NB4 (cell line): ENCODE data around the gene ZDHHC22.

Experiments
- DNase-seq: peaks from one replicate; pipeline ENCODE4 v3.0.0; 2010; ENCODE audit warnings: low read depth
- H3K4me3 ChIP-seq: one replicate; pipeline ENCODE4 v1.5.1; 2011; ENCODE audit warnings: mild to moderate bottlenecking, low read depth, low read length, moderate library complexity
- MAX ChIP-seq: IDR thresholded peaks from 2 replicates; pipeline ENCODE4 v1.6.1; 2011; ENCODE audit warnings: low read depth, low read length
- MYC ChIP-seq: IDR thresholded peaks from 2 replicates; pipeline ENCODE4 v1.6.1; 2011; ENCODE audit warnings: low read depth, low read length
- POLR2A ChIP-seq: IDR thresholded peaks from 2 replicates; pipeline ENCODE4 v1.6.1; 2011; ENCODE audit warnings: mild to moderate bottlenecking; ENCODE audit not compliant: insufficient read length; ENCODE audit errors: extremely low read depth
- TF ChIP-seq, protein P1 (sequence below): IDR thresholded peaks from one replicate; pipeline ENCODE4 v1.5.1; 2012; ENCODE audit warnings: low read depth, low read length

Gene ZDHHC22

GRCh38 chr14:77100961-77101360, 40.6 kb downstream of the ZDHHC22 start:
- TF ChIP-seq POLR2A, result no peak
- no peak for TF ChIP-seq MYC
- TF ChIP-seq, protein P1, sequence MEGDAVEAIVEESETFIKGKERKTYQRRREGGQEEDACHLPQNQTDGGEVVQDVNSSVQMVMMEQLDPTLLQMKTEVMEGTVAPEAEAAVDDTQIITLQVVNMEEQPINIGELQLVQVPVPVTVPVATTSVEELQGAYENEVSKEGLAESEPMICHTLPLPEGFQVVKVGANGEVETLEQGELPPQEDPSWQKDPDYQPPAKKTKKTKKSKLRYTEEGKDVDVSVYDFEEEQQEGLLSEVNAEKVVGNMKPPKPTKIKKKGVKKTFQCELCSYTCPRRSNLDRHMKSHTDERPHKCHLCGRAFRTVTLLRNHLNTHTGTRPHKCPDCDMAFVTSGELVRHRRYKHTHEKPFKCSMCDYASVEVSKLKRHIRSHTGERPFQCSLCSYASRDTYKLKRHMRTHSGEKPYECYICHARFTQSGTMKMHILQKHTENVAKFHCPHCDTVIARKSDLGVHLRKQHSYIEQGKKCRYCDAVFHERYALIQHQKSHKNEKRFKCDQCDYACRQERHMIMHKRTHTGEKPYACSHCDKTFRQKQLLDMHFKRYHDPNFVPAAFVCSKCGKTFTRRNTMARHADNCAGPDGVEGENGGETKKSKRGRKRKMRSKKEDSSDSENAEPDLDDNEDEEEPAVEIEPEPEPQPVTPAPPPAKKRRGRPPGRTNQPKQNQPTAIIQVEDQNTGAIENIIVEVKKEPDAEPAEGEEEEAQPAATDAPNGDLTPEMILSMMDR, result no peak
- TF ChIP-seq MAX, result no peak
- no peak overlapping the region for H3K4me3 ChIP-seq
- DNase-seq, result no peak

DNA sequence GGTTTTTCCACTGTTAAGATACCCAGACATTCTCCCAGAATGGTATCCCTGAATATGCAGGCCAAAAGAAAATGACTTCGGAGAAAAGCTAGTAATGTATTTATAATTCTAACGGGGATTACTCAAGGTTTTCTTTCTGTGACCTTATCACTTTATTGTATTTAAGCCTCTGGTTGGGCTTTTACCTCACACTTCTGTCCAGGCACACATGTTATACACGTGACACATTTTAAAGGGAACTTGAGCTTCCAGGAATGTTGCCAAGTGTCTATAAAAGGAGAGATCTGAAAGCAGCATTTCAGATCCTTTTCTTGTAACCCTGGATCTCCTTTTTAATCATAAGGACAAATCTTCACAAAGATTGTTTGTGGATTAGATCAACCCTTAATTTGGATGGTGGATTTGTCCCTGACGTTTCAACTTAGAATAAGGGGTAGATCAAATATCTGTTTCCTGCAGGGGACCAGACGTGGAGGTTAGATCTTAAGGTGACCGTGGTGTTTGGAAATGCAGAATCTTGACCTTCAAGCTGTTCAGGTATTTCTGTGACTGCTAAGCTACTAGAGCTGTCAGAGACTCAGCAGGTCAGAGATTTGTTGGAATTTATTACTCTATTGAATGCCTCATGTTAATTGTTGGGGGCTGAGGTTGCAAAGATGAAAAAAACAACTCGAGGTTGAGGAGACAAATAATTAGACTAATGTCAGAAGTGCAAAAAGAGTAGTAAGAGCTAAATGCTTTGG, 42.0 kb downstream of the ZDHHC22 start:
- H3K4me3 ChIP-seq, result peak overlapping the region; percentile 90
- peak; percentile 20 for DNase-seq

GRCh38 chr14:77098529-77099353, 42.9 kb downstream of the ZDHHC22 start:
- TF ChIP-seq MYC, result no peak
- TF ChIP-seq POLR2A, result no peak
- TF ChIP-seq, protein P1, result no peak
- TF ChIP-seq MAX, result no peak
- DNase-seq, result peak; percentile 33
- peak overlapping the region; percentile 90 for H3K4me3 ChIP-seq

More for the DNA sequence above, 42.0 kb downstream of the ZDHHC22 start:
- TF ChIP-seq MYC (no peak), MAX (peak; percentile 73)

GRCh38 chr14:77097700-77098528, 43.7 kb downstream of the ZDHHC22 start, which contains the start of gene CIPC:
TSS of gene CIPC (plus strand) at chr14:77098258. CDS start at chr14:77105709, 7,451 bp downstream.
- peak within 1 kb of the TSS; percentile 90 for H3K4me3 ChIP-seq
- TF ChIP-seq MYC, result peak; percentile 62
- TF ChIP-seq, protein P1, result no peak
- TF ChIP-seq POLR2A, result peak; percentile 53
- peak; percentile 99 for TF ChIP-seq MAX
- peak; percentile 99 for DNase-seq

GRCh38 chr14:77097006-77097699, 44.4 kb downstream of the ZDHHC22 start:
- TF ChIP-seq POLR2A (no peak), MAX (no peak)
- TF ChIP-seq, protein P1, result no peak
- peak overlapping the region; percentile 86 for H3K4me3 ChIP-seq
- DNase-seq, result no peak
